Right atrium auricular region (tissue), 2 donors: Measurements from ENCODE around the gene ARIH1. TPM values are rescaled to one million over a fixed set of nuclear protein-coding genes. Genes with fewer than 3 reads are reported as not detected.
"Not testable (repeated sequence)": the region's sequence is repeated elsewhere in the genome, so short reads cannot be mapped to it uniquely, and the experiment has no call there.

Experiments used
- DNase-seq: peaks from one replicate; pipeline ENCODE4 v3.0.0-alpha.2; 2019; ENCODE audit warnings: low spot score
- H3K27ac ChIP-seq, 2 donors: fragments of 200-600 bp; sonication (generic); 1 replicate in 1 of 2; 2 replicates in 1 of 2; pipeline ENCODE4 v1.5.1; 2016 to 2019
- H3K27me3 ChIP-seq, 2 donors: fragments of 200-600 bp; sonication (generic); one replicate each; pipeline versions ENCODE4 v1.5.1 to v1.6.0; 2017 to 2019
- H3K36me3 ChIP-seq: fragments of 200-600 bp; sonication (generic); one replicate; pipeline ENCODE4 v1.5.1; 2016
- H3K4me1 ChIP-seq, 2 donors: fragments of 200-600 bp; sonication (generic); one replicate each; pipeline versions ENCODE4 v1.5.1 to v1.6.0; 2017 to 2019
- H3K4me3 ChIP-seq, 2 donors: fragments of 200-600 bp; sonication (generic); 1 replicate in 1 of 2; 2 replicates in 1 of 2; pipeline ENCODE4 v1.5.1; 2017 to 2019; ENCODE audit warnings: mild to moderate bottlenecking in 1 of 2, moderate library complexity in 1 of 2
- H3K9me3 ChIP-seq, 2 donors: fragments of 200-600 bp; sonication (generic); one replicate each; pipeline ENCODE4 v1.5.1; 2019
- CTCF ChIP-seq, 2 donors: fragments of 200-600 bp; sonication (generic); IDR thresholded peaks; one replicate each; pipeline ENCODE4 v1.5.1; 2019; ENCODE audit warnings: antibody characterized with exemption in 2 of 2
- total RNA-seq, 2 donors: library from RNA; depleted of rRNA; stranded (reverse); fragments of >200 nt; gene quantifications; one replicate each; pipeline ENCODE4 v1.1.0, GENCODE V29; 2016

ARIH1 gene
- total RNA-seq, 2 donors from 2014 or later = 40.7 to 41.5 TPM

- DNase-seq = no peak
- peak in 1 of 2 donors; percentile 14 for TF ChIP-seq CTCF (IDR thresholded peaks at IDR 0.05)
- Histone ChIP-seq H3K4me3 (peak overlapping the region; percentile 88 to 90), H3K27me3 (no peaks in the 10 kb centered on the region), H3K27ac (peak overlapping the region; percentile 99 to 100), H3K36me3 (no peaks in the 10 kb centered on the region), H3K4me1 (peaks cover 0 to 33% of the 10 kb centered on the region in 2 donors), H3K9me3 (no peaks in the 10 kb centered on the region)
Observed at GRCh38 chr15:72472992-72473610, 1.0 kb upstream of the ARIH1 start.

GRCh38 chr15:72474466-72474911 is 359 bp downstream of the ARIH1 start:
- Histone ChIP-seq H3K4me1 (peaks cover 0 to 39% of the 10 kb centered on the region in 2 donors), H3K27me3 (no peaks in the 10 kb centered on the region), H3K27ac (peak overlapping the region; percentile 99 to 100), H3K9me3 (no peaks in the 10 kb centered on the region), H3K4me3 (peak overlapping the region; percentile 88 to 90), H3K36me3 (no peaks in the 10 kb centered on the region)
- no peak for TF ChIP-seq CTCF (IDR thresholded peaks at IDR 0.05)
- DNase-seq = no peak

GRCh38 chr15:72474912-72475628 is 940 bp downstream of the ARIH1 start:
- no peaks in the 10 kb centered on the region for H3K27me3 ChIP-seq
- H3K4me1 ChIP-seq = peaks cover 0 to 42% of the 10 kb centered on the region in 2 donors
- H3K36me3 ChIP-seq = no peaks in the 10 kb centered on the region
- no peaks in the 10 kb centered on the region for H3K9me3 ChIP-seq
- peak overlapping the region; percentile 88 to 90 for H3K4me3 ChIP-seq
- no peak for TF ChIP-seq CTCF (IDR thresholded peaks at IDR 0.05)
- peak overlapping the region; percentile 99 to 100 for H3K27ac ChIP-seq
- peak; percentile 83 for DNase-seq

GRCh38 chr15:72475674-72476073 is 1.5 kb downstream of the ARIH1 start:
- H3K36me3 ChIP-seq = no peaks in the 10 kb centered on the region
- peak overlapping the region; percentile 88 to 90 for H3K4me3 ChIP-seq
- H3K27me3 ChIP-seq = no peaks in the 10 kb centered on the region
- peak overlapping the region; percentile 99 to 100 for H3K27ac ChIP-seq
- TF ChIP-seq CTCF (IDR thresholded peaks at IDR 0.05) = no peak
- DNase-seq = no peak
- peaks cover 0 to 48% of the 10 kb centered on the region in 2 donors for H3K4me1 ChIP-seq
- no peaks in the 10 kb centered on the region for H3K9me3 ChIP-seq

GRCh38 chr15:72476330-72476729 is 2.2 kb downstream of the ARIH1 start:
- H3K4me1 ChIP-seq = peaks cover 0 to 53% of the 10 kb centered on the region in 2 donors

GRCh38 chr15:72481015-72481659 is 7.0 kb downstream of the ARIH1 start:
- Histone ChIP-seq H3K36me3 (no peaks in the 10 kb centered on the region), H3K27me3 (no peaks in the 10 kb centered on the region), H3K27ac (no peak overlapping the region), H3K4me3 (no peak overlapping the region), H3K4me1 (peaks cover 0 to 58% of the 10 kb centered on the region in 2 donors), H3K9me3 (no peaks in the 10 kb centered on the region)
- TF ChIP-seq CTCF (IDR thresholded peaks at IDR 0.05) = no peak
- DNase-seq = no peak

More at GRCh38 chr15:72476330-72476729, 2.2 kb downstream of the ARIH1 start:
- H3K9me3 ChIP-seq, H3K36me3 ChIP-seq, H3K27me3 ChIP-seq, DNase-seq: not testable (repeated sequence)
- peak overlapping the region in 1 of 2 donors; percentile 99 for H3K27ac ChIP-seq
- peak overlapping the region; percentile 88 to 90 for H3K4me3 ChIP-seq
